ENCODE results near the gene TOLLIP. TPM values are rescaled to one million over a fixed set of nuclear protein-coding genes. Genes with fewer than 3 reads are reported as not detected.
A peak's percentile ranks its signal among the peaks of the same experiment; 100 is the strongest.

The TOLLIP gene
- total RNA-seq, 6 donors from 2014 or later = 39.5 to 97.4 (median 53.4) TPM

DNA sequence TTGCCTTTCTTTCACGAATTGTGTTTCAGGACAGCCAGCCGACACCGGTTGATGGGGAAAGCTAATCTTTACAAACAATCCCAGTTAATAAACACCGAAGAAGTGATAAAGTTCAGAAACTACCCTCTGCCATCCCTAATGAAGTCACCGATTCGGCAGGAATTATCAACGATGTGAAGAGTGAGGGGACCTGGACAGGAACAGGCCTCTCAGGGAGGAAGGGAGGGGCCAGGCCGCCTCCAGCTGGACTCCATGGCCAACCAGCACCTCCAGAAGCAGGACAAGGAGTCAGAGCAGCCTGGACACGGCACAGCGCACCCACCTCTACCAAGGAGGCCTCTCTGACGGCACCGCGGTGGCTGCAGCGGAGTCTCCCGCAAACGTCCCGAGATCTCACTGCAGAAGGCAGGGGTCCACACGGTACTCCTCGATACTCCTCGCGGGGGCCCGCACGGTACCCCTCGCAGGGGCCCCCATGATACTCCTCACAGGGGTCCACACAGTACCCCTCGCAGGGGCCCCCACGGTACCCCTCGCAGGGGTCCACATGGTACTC, 3.9 kb downstream of the TOLLIP start:
- H3K27me3 ChIP-seq = no peaks in the 10 kb centered on the region
- H3K27ac ChIP-seq = peak overlapping the region in 3 of 4 donors; percentile 76 to 81 (median 80)
- no peak for ATAC-seq (ENCODE audit: low FRiP score in 2 of 2)
- TF ChIP-seq POLR2AphosphoS5 (IDR thresholded peaks at IDR 0.05) (no peak), EP300 (IDR thresholded peaks at IDR 0.05) (no peak), POLR2A (IDR thresholded peaks at IDR 0.05) (no peak)
- TF ChIP-seq, protein P1, sequence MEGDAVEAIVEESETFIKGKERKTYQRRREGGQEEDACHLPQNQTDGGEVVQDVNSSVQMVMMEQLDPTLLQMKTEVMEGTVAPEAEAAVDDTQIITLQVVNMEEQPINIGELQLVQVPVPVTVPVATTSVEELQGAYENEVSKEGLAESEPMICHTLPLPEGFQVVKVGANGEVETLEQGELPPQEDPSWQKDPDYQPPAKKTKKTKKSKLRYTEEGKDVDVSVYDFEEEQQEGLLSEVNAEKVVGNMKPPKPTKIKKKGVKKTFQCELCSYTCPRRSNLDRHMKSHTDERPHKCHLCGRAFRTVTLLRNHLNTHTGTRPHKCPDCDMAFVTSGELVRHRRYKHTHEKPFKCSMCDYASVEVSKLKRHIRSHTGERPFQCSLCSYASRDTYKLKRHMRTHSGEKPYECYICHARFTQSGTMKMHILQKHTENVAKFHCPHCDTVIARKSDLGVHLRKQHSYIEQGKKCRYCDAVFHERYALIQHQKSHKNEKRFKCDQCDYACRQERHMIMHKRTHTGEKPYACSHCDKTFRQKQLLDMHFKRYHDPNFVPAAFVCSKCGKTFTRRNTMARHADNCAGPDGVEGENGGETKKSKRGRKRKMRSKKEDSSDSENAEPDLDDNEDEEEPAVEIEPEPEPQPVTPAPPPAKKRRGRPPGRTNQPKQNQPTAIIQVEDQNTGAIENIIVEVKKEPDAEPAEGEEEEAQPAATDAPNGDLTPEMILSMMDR (IDR thresholded peaks at IDR 0.05) = no peak
- H3K36me3 ChIP-seq = peaks cover 0 to 12% (median 3%) of the 10 kb centered on the region in 4 donors
- H3K4me3 ChIP-seq = no peak overlapping the region
- H3K9me3 ChIP-seq = no peaks in the 10 kb centered on the region
- H3K4me1 ChIP-seq = peaks cover 80 to 86% (median 83%) of the 10 kb centered on the region in 4 donors
- WGBS, 2 donors = 70 to 85% methylated on average over 8 to 27 of the region's 27 CpGs
- DNase-seq = peak in 1 of 2 donors; percentile 79

DNA sequence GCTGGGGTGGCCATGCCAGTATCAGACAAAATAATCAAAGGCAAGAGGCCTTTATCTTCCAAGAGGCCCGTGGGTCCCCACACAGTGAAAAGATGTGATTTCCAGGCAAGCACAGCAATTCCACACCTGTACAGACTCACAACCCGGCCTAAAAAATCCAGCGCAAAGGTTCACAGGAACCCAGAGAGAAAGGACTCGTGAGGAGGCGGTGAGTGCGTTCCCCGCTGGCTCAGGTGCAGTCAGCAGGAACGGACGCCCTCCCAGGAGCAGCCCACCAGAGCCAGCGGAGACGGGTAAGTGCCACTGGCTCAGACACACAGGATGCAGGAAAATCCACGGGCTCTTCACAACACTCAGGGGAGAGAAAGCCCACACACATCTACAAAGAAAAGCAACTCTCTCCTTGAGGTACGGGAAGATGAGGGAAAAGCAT, 4.4 kb downstream of the TOLLIP start:
- 83 to 85% methylated on average over 13 of the region's 13 CpGs for WGBS, 2 donors
- Histone ChIP-seq H3K4me3 (no peak overlapping the region), H3K4me1 (peaks cover 78 to 86% (median 82%) of the 10 kb centered on the region in 4 donors), H3K27me3 (no peaks in the 10 kb centered on the region), H3K36me3 (peaks cover 0 to 12% (median 3%) of the 10 kb centered on the region in 4 donors), H3K9me3 (no peaks in the 10 kb centered on the region), H3K27ac (peak overlapping the region in 3 of 4 donors; percentile 76 to 81 (median 80))
- TF ChIP-seq EP300 (IDR thresholded peaks at IDR 0.05) = no peak
- no peak for TF ChIP-seq POLR2A (IDR thresholded peaks at IDR 0.05)
- TF ChIP-seq POLR2AphosphoS5 (IDR thresholded peaks at IDR 0.05) = no peak
- TF ChIP-seq, protein P1 (IDR thresholded peaks at IDR 0.05) = no peak
- no peak for ATAC-seq (ENCODE audit: low FRiP score in 2 of 2)
- DNase-seq = no peak

DNA sequence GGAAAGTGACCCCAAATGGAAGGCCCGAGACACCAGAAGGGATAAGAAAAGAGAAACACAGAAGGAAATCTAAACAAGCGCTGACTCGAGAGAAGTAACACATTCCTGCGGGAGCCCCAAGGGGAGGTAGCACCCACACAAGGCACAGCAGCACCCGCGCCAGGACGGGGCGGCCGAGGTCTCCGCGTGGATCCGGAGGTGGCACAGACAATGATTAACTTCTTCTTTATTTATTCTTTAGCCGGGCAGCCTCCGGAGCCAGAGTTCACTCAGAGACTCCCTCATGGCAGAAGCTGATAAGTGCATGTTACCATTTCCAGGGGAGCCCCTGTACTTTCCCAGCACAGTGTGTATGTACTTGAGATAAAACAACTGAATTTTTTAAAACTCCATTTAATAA, 5.1 kb downstream of the TOLLIP start:
- WGBS, 2 donors = 35 to 66% methylated on average over 14 of the region's 14 CpGs
- TF ChIP-seq POLR2AphosphoS5 (IDR thresholded peaks at IDR 0.05) (no peak), POLR2A (IDR thresholded peaks at IDR 0.05) (no peak), EP300 (IDR thresholded peaks at IDR 0.05) (no peak)
- TF ChIP-seq, protein P1 (IDR thresholded peaks at IDR 0.05) = no peak
- Histone ChIP-seq H3K4me3 (peak overlapping the region in 1 of 4 donors; percentile 15), H3K27me3 (no peaks in the 10 kb centered on the region), H3K27ac (peak overlapping the region; percentile 26 to 81 (median 78)), H3K9me3 (no peaks in the 10 kb centered on the region), H3K4me1 (peaks cover 83 to 90% (median 88%) of the 10 kb centered on the region in 4 donors), H3K36me3 (peaks cover 0 to 12% (median 3%) of the 10 kb centered on the region in 4 donors)
- no peak for ATAC-seq (ENCODE audit: low FRiP score in 2 of 2)
- peak; percentile 41 to 84 for DNase-seq

DNA sequence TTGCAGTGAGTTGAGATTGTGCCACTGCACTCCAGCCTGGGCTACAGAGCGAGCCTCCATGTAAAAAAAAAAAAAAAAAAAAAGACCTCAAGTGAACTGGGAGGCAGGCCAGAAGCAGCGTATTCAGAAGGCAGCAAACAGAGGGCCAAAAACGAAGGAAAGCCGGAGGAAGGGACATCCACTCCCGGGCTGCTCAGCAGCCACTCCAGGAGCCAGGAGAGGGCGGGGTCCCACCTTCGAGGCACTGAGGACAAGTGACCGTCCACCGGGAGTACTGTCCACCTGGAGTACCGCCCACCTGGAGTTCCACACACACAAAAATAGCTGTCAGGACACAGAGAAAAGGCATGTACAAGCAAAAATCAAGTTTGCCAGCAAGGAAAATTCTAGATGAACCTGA, 5.5 kb downstream of the TOLLIP start:
- DNase-seq = peak; percentile 41 to 75
- 32 to 36% methylated on average over 10 of the region's 10 CpGs for WGBS, 2 donors
- H3K27ac ChIP-seq = peak overlapping the region; percentile 26 to 81 (median 78)

More for the DNA sequence above, 5.5 kb downstream of the TOLLIP start:
- TF ChIP-seq, protein P1 (IDR thresholded peaks at IDR 0.05) = no peak
- TF ChIP-seq POLR2A (IDR thresholded peaks at IDR 0.05) (no peak), EP300 (IDR thresholded peaks at IDR 0.05) (no peak), POLR2AphosphoS5 (IDR thresholded peaks at IDR 0.05) (no peak)
- Histone ChIP-seq H3K4me1 (peaks cover 87 to 94% (median 92%) of the 10 kb centered on the region in 4 donors), H3K36me3 (peaks cover 0 to 12% (median 3%) of the 10 kb centered on the region in 4 donors), H3K4me3 (peak overlapping the region in 1 of 4 donors; percentile 15), H3K27me3 (no peaks in the 10 kb centered on the region), H3K9me3 (no peaks in the 10 kb centered on the region)
- ATAC-seq (ENCODE audit: low FRiP score in 2 of 2) = no peak
